Eye (tissue), 1 donor: ENCODE results near the gene ENOX1.

Experiments
- DNase-seq: peaks from one replicate; pipeline ENCODE4 v3.0.0-alpha.2; 2015

Gene ENOX1

GRCh38 chr13:43528992-43529391 lies 257.8 kb downstream of the ENOX1 start:
- DNase-seq = no peak

GRCh38 chr13:43522788-43523187 lies 264.0 kb downstream of the ENOX1 start:
- no peak for DNase-seq

- DNase-seq = no peak
Measured at GRCh38 chr13:43520351-43520750, 266.4 kb downstream of the ENOX1 start.

GRCh38 chr13:43518833-43519232 lies 267.9 kb downstream of the ENOX1 start:
- DNase-seq = no peak

- DNase-seq = peak; percentile 13
Measured at GRCh38 chr13:43516401-43516833, 270.4 kb downstream of the ENOX1 start.

- no peak for DNase-seq
Measured at GRCh38 chr13:43515531-43515930, 271.2 kb downstream of the ENOX1 start.

GRCh38 chr13:43514311-43514710 lies 272.5 kb downstream of the ENOX1 start:
- DNase-seq = peak; percentile 37

GRCh38 chr13:43512221-43512620 lies 274.6 kb downstream of the ENOX1 start:
- no peak for DNase-seq

GRCh38 chr13:43510956-43511901 lies 275.5 kb downstream of the ENOX1 start:
- DNase-seq = no peak

- no peak for DNase-seq
Measured at GRCh38 chr13:43495732-43496131, 291.0 kb downstream of the ENOX1 start.

- no peak for DNase-seq
Measured at GRCh38 chr13:43494206-43494605, 292.6 kb downstream of the ENOX1 start.

GRCh38 chr13:43493496-43494000 lies 293.2 kb downstream of the ENOX1 start:
- DNase-seq = no peak

- DNase-seq = no peak
Measured at GRCh38 chr13:43492745-43493144, 294.0 kb downstream of the ENOX1 start.

- no peak for DNase-seq
Measured at GRCh38 chr13:43492311-43492710, 294.5 kb downstream of the ENOX1 start.

GRCh38 chr13:43489233-43489632 lies 297.5 kb downstream of the ENOX1 start:
- DNase-seq = peak; percentile 12

- DNase-seq = no peak
Measured at GRCh38 chr13:43487885-43488284, 298.9 kb downstream of the ENOX1 start.

- DNase-seq = no peak
Measured at GRCh38 chr13:43487461-43487860, 299.3 kb downstream of the ENOX1 start.

- no peak for DNase-seq
Measured at GRCh38 chr13:43484432-43485225, 302.1 kb downstream of the ENOX1 start.

GRCh38 chr13:43483930-43484329 lies 302.8 kb downstream of the ENOX1 start:
- DNase-seq = no peak

- no peak for DNase-seq
Measured at GRCh38 chr13:43482641-43483040, 304.1 kb downstream of the ENOX1 start.

GRCh38 chr13:43482026-43482425 lies 304.7 kb downstream of the ENOX1 start:
- no peak for DNase-seq

GRCh38 chr13:43478902-43479301 lies 307.9 kb downstream of the ENOX1 start:
- DNase-seq = no peak

GRCh38 chr13:43478211-43478610 lies 308.6 kb downstream of the ENOX1 start:
- DNase-seq = no peak

GRCh38 chr13:43475140-43475539 lies 311.6 kb downstream of the ENOX1 start:
- DNase-seq = no peak
